ENCODE results near the gene KCNC1.

- TF ChIP-seq GATA3 (IDR thresholded peaks at IDR 0.05; ENCODE audit: low read depth, low read length) (no peak), GATA2 (IDR thresholded peaks at IDR 0.05; ENCODE audit: low read depth, low read length) (no peak)
Measured at GRCh38 chr11:17801166-17801565, 66.6 kb downstream of the KCNC1 start.

Measured in SH-SY5Y (cell line).